Tongue (tissue), 3 donors: ENCODE measurements around the gene CD300A. TPM values are rescaled to one million over a fixed set of nuclear protein-coding genes. Genes with fewer than 3 reads are reported as not detected.

Experiments used
- DNase-seq: peaks from one replicate; pipeline ENCODE4 v3.0.0-alpha.2; 2015
- small RNA-seq: library from RNA; depleted of rRNA; stranded (forward); fragments of <200 nt; gene quantifications from one replicate; pipeline ENCODE3, GENCODE V24; 2014; ENCODE audit warnings: low replicate concordance
- total RNA-seq: library from RNA; depleted of rRNA; stranded (reverse); fragments of >200 nt; gene quantifications from one replicate; pipeline ENCODE4 v1.2.3, GENCODE V29; 2014

Gene CD300A
- total RNA-seq, 1 donor from 2014 or later, result 3.0 TPM

DNA sequence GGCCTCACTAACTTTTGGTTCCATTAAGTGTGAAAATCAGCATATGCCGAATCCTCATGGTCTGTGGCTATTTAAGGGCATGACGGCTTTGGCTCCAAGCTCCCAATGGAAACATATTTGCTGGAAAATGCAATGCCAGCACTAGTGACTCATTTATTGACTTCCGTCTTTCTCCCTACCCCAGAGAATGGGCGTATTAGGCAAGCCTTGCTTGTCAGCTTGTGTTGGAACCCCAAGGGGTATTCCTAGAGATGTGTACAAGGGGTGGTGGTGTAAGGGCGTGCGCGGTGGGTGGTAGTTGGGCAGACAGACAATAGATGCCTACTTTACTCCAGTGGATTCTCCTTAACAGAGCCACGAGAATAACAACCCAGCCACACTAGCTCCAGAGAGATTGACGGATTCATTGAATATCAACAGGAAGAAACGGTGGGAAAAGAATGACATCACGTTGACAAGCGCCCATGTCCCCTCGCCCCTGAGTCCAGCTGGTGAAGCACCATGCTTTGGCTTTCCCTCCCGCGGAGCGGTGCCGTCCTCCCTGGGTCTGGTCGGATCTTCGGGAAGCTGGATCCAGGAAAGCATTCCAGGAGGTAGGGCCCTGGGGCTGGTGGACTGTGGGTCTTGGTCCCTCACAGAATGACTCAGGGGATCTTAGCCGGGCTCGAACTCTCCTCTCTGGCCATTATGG is 54.5 kb downstream of the CD300A start:
- no peak for DNase-seq

DNA sequence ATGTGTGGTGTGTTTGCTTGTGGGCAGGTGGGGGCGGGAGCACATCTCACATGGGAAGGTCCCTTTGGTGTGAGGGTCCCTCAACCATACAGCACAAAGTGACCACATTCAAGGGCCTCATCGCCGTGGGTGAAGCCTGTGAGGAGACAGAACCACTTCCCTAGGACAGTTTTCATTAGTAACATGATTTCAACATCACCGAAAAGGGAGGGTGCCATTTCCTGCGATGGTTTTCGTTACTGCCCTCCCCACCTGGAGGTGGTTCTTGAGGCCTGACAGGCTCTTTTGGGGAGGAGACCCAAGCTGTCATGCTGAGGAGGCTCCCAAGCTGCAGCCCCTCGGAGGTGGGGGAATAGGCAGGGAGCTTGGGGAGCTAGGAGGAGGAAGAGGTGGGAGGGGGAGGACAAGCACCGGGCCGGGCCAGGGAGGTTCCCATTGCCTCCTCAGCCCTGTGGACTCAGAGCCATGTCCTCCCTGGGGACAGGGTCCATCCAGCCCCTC is 55.3 kb downstream of the CD300A start:
- DNase-seq, result no peak

DNA sequence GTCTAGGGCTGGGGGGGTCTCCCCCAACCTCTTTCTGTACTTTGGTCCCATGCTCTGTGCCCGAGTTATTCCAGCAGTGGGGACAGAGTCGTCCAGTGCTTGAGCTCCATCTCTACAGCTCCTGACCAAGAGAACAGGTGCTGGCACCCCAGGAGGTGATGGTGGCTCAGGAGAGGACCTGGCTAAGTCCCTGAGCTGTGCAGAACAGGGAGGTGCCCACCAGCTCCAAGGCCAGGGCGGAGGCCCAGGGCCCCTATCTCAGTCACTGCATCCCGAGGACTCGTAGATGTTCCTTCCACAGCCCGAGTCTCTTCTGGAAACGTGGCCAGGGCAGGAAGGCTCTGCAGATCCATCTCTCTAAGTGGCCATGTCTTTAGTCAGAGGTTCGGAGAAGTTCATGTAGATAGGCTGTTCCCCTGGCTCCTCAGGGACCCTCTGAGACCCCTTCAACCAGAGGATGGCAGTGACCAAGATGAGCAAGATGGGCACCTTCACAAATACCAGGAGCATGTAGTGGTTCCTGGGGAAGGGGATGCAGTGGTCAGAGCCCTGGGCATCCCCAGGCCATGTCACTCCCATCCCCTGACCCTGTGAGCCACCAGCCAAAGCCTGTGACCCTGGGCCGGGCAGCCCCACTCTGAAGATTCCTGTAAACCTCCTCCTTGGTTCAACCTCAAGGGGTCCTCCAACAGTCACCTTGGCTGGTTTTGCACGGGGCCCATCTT is 56.1 kb downstream of the CD300A start:
- no peak for DNase-seq

DNA sequence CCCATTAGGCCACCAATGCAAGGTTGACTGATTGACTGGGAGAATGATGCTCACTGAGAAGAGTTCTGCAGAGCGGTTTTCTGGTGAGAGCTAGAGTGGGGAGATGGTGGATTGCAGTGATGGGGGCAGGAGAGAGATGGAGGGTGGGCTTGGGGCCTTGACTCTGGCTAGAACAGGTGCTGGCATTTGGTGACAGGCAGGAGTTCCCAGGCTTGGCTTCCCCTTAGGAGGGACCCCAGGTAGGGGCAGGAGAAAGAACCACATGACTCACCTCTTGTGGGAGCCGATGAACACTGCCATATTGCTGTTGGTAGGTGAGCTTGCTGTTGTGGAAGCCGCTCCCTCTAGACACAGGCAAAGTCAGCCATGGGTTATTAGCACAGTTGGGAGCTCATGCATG is 56.9 kb downstream of the CD300A start:
- DNase-seq, result no peak

DNA sequence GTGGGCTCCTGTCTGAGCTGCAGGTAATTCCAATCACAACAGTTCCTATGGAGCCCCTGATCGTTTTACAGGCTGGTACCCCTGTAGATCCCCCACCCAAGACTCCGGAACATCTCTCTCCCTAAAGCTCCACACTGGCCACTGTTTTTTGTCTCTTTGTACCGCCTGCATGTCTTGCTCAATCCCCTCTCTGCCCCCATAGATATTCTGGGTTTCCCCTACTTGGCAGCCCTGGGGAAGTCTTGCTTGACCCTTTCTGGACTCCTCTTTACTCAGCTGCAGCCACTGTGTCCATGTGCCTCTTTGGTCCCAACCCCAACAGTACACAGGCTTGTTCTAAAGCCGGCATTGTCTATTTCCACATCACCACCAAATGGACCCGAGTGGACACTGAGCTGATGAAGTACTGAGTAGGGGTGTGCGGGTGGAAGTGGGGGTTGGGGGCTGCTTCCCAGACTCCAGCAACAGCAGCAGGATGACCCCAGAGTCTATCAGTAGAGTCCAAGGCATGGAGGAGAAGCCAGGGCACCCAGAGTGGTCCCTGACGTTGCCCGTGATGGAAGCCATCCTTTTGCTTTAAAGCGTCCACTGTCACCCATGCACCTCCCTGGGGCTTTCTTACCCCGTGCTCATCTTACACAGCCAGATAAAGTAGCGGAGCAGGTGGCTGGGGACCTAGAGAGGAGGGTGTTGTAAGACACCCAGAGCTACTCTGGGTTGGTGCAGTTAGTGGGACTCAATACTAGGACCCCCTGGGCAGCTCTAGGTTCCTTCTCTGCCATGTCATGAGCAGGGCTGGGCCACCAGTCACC is 58.4 kb downstream of the CD300A start:
- DNase-seq, result no peak

DNA sequence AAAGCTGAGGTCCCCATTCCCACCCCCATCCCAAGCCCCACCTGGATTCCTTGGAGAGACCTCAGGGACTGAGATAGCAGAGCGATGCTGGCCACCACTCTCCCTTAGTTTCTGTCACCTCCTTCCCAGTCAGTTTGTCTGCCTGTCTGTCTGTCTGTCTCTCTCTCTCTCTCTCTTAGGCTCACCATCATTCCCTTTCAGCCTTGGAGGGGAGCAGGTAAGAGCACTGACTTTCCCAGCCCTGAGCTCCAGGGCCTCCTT is 59.0 kb downstream of the CD300A start:
- DNase-seq, result no peak

DNA sequence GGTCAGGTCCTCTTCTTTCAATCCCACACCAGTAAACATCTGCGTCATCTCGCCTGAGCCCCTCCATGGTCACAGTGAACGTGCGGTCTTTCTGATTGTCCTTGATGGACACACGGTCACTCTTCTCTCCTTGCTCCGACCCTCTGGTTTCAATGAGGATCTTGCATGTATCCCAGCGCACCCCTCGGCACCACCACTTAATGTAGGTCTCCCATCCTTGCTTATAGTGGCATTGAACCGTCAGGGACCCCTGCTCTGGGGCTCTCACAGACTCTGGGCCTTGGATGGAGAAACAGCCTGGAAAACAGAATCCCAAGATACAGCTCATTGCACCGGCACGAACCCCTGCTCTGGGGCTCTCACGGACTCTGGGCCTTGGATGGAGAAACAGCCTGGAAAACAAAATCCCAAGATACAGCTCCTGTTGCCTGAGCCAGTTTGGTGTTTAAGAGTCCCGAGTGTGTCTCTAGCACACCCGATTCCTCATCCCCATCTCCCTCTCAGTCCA is 59.4 kb downstream of the CD300A start:
- no peak for DNase-seq

DNA sequence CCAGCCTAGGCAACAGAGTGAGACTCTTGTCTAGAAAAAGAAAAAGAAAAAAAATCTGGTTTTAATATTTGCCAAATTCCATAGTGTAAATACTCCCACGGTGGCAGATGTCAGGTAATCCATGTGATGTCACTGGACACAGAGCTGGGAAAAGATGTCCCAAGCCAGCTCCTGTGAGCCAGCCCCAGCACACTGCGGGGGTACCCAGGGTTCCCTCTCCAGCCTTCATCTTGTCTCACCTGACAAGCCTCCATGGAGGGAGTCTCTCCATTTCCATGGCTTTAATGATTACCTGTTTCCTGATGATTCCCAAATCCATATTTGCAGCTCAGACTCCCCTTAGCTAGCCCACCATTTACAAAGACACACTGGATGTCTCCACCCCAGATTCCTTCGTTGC is 60.2 kb downstream of the CD300A start:
- no peak for DNase-seq

DNA sequence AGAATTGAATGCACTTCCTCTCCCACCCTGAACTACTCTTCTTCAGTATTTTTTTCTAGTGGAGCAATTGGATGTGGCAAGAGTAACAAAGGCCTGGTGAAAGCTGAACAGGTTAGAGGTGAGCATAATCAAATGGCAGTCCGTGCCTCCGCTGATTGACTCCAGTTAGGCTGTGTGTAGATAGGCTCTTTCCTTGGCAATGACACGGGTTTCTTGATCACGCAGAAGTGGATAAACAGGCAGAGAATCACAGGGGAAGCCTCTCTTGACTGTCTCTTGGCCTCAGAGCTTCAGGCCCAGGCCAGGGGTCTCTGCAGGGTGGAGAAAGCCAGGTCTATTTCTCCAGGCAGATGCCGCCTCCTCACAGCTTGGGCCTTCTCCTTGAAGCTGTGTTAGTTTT is 60.6 kb downstream of the CD300A start:
- DNase-seq, result no peak

DNA sequence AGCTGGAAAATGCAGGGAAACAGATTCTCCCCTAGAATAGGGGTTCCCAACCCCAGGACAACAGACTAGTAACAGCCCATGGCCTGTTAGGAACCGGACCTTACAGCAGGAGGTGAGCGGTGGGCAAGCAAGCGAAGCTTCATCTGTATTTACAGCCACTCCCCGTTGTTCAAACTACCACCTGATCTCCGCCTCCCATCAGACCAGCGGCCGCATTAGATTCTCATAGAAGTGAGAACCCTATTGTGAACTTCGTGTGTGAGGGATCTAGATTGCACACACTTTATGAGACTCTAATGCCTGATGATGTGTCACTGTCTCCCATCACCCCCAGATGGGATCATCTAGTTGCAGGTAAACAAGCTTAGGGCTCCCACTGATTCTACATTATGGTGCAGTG is 61.3 kb downstream of the CD300A start:
- no peak for DNase-seq

DNA sequence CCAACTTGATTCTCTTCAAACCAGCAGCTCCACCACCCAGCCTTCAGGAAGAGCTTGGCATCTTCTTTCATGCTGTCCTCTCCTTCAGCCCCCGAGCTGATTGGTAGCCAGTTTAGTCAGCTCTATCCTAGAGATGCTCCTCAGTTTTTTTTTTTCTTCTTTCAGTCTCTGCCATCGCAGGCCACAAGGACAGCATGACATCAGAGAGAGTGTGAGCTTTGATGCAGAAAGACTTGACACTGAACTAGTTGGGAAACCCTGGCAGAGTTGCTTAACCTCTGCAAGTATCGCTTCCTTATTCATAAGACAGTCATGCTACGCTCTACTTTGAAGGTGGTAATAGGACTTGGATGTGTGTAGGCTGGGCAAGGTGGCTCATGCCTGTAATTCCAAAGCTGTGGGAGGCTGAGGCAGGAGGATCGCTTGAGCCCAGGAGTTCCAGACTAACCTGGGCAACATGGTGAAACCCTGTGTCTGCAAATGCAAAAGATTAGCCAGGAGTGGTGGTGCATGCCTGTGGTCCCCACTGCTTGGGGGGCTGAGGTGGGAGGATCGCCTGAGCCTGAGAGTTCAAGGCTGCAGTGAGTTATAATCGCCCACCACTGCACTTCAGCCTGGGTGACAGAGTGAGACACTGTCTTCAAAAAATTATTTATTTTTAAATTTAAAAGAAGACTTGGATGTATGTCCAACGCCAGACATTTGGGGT is 62.2 kb downstream of the CD300A start:
- DNase-seq, result peak; percentile 22

DNA sequence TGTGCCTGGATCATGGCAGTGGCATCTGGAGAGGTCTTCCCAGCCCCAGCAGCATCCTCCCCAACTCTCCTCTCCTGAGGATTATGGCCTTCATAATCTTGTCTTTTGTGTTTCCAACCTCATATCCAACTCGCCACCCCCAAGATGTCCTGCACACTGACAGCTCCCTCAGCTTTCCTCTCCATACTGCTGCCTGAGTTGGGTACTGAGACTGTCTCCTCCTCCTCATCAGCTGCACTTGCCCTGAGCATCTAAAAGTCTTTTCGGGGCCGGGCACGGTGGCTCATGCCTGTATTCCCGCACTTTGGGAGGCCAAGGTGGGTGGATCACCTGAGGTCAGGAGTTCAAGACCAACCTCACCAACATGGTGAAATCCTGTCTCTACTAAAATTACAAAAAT is 62.8 kb downstream of the CD300A start:
- no peak for DNase-seq

DNA sequence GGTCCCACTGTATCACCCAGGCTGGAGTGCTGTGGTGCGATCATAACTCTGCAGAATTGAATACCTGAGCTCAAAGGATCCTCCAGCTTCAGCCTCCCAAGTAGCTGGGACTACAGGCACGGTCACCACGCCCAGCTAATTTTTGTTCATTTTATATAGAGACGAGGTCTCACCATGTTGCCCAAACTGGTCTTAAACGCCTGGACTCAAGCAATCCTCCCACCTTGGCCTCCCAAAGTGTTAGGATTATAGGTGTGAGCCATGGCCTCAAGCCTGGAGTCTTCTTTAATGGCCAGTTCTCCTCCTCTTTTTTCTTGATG is 64.4 kb downstream of the CD300A start:
- DNase-seq, result no peak

DNA sequence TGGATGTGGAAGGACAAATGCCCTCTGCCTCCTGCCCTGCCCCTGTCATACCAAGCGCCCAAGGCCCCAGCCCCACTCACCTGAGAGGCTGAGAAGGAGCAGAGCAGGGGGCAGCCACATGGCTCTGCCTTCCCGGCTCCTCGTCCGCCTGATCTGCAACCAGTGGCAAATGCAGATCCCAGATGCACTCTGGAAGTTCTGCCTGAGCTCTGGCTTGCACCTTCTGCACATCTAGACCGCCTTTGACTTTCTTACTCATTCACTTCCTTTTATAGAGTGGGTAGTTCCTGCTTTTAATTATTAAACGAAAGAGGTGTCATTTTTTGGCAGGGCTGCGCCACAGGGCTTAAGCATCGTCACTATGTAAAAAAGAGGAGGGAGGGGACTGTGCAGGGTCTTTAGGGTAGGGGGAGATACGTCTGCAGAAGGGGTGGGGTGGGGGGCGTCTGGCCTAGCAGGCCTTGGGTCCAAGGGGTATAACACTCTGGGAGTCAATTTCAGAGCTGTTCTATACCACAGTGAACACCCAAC is 64.9 kb downstream of the CD300A start, which contains the start of gene CD300LB:
Gene CD300LB, minus strand, starts transcription at position 245 of the 531 bp plus-strand sequence. Its CDS starts 125 bp downstream, at position 120.
- no peak for DNase-seq

DNA sequence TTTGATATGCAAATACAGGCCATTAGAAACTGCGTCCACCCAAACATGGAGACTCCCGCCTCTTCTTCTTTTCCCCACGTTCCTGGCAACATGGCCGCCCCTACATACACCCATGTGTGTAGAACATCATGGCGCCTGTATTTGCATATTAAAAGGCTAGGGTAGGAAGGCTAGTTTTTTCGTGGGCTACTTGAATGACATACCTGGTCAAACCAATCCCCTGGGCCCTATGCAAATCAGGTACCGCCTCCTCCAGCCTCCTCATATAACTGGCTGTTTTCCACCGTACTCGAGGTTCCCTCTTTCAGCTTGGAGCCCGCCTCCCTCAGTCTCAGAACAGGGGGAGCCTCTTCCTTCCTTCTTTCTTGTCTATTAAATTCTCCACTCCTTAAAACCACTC is 65.7 kb downstream of the CD300A start:
- DNase-seq, result no peak

Small RNAs within 50 kb of the gene (small RNA-seq; reads per million reads assigned to genes)
- not detected for gene RNA5SP448

Other genes with a start within 250 kb of the CD300A start
- gene DNAI2, start 192.4 kb upstream of the CD300A start, total RNA-seq, result 0.21 TPM
- gene KIF19, start 140.4 kb upstream of the CD300A start, total RNA-seq, result 2.5 TPM
- 0.72 TPM for gene BTBD17, start 104.8 kb upstream of the CD300A start, total RNA-seq
- gene GPR142, start 99.1 kb upstream of the CD300A start, total RNA-seq, result not detected
- gene GPRC5C, start 34.5 kb upstream of the CD300A start, total RNA-seq, result 66.4 TPM
- 0.31 TPM for gene CD300LB, start 64.8 kb downstream of the CD300A start, total RNA-seq
- gene CD300C, start 79.5 kb downstream of the CD300A start, total RNA-seq, result not detected
- gene CD300H, start 100.9 kb downstream of the CD300A start, total RNA-seq, result not detected
- not detected for gene CD300LD, start 125.6 kb downstream of the CD300A start, total RNA-seq
- gene CD300E, start 157.1 kb downstream of the CD300A start, total RNA-seq, result not detected
- 3.3 TPM for gene CD300LF, start 246.3 kb downstream of the CD300A start, total RNA-seq